Body of pancreas (tissue), 4 donors: Measurements from ENCODE around the gene ABLIM1.

Source experiments
- CTCF ChIP-seq, 7 experiments: fragments of 450-650 bp in 4 of 7; fragments of 200-600 bp in 3 of 7; sonication (generic) in 3 of 7; IDR thresholded peaks; one replicate each; pipeline ENCODE4 v1.5.1; 2016 to 2019; ENCODE audit warnings: antibody characterized with exemption in 7 of 7
- POLR2A ChIP-seq, 3 donors: fragments of 450-650 bp; IDR thresholded peaks; one replicate each; pipeline ENCODE4 v1.6.1; 2016; ENCODE audit warnings: antibody characterized with exemption in 3 of 3, mild to moderate bottlenecking in 2 of 3

DNA sequence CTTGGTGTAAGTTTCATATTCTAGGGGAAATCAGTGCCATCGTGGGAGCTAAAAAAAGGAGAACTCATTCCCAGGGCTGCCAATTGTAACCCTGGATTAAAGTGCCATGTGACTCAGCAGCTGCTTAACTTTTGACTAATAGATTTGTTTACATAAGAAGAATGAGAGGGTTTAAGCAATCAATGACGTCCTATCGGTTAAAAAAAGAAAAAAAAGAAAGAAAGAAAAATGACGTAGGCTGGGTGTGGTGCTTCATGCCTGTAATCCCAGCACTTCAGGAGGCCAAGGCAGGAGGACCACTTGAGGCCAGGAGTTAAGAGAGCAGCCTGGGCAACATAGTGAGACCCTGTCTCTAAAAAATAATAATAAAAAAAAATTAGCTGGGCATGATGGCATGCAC, 137.6 kb downstream of the ABLIM1 start:
- TF ChIP-seq CTCF (IDR thresholded peaks at IDR 0.05) (no peak), POLR2A (IDR thresholded peaks at IDR 0.05) (no peak)
